OCI-LY7 (cell line): ENCODE measurements around the gene ZNF547. TPM values are rescaled to one million over a fixed set of nuclear protein-coding genes. Genes with fewer than 3 reads are reported as not detected.

Experiments
- BruUV-seq: library from RNA; stranded (reverse); fragments of 400-500 nt; replicated peaks from 2 replicates; lab custom pipeline; 2021; lab: Mats Ljungman, UMichigan
- CTCF ChIA-PET: fragments of 300-600 bp; sonication (Branson Sonifier 250); formaldehyde crosslinking; loops from one replicate; lab custom pipeline; 2022; ENCODE audit warnings: antibody characterized with exemption; ENCODE audit not compliant: unreplicated experiment; lab: Charles Lee
- POLR2A ChIA-PET: fragments of 300-600 bp; sonication (Branson Sonifier 250); formaldehyde crosslinking; loops from one replicate; lab custom pipeline; 2022; ENCODE audit warnings: antibody characterized with exemption; lab: Charles Lee
- DNase-seq: peaks from one replicate; pipeline ENCODE4 v3.0.0-alpha.2; 2015; ENCODE audit warnings: low spot score
- H2AFZ ChIP-seq: fragments of 200-600 bp; sonication (generic), shearing (Covaris generic); 2 replicates; pipeline ENCODE4 v1.6.1; 2014; ENCODE audit warnings: mild to moderate bottlenecking, antibody characterized with exemption, low read length, moderate library complexity
- H3K27ac ChIP-seq: fragments of 200-600 bp; sonication (generic); 2 replicates; pipeline ENCODE4 v1.5.1; 2014; ENCODE audit warnings: mixed run types, low read depth, mild to moderate bottlenecking, moderate library complexity, low read length, inconsistent platforms; ENCODE audit not compliant: poor library complexity, severe bottlenecking
- H3K36me3 ChIP-seq: fragments of 200-600 bp; sonication (generic); 2 replicates; pipeline ENCODE4 v1.6.1; 2014; ENCODE audit warnings: mild to moderate bottlenecking, antibody characterized with exemption, low read length, moderate library complexity, mixed read lengths; ENCODE audit not compliant: insufficient read depth
- H3K4me1 ChIP-seq: fragments of 200-600 bp; sonication (generic); 2 replicates; pipeline ENCODE4 v1.5.1; 2014; ENCODE audit warnings: mild to moderate bottlenecking, low read length; ENCODE audit not compliant: insufficient read depth, poor library complexity, severe bottlenecking
- H3K4me2 ChIP-seq: fragments of 200-600 bp; sonication (generic); 2 replicates; pipeline ENCODE4 v1.6.1; 2014; ENCODE audit warnings: mild to moderate bottlenecking, low read length
- H3K4me3 ChIP-seq: fragments of 200-600 bp; sonication (generic); 2 replicates; pipeline ENCODE4 v1.5.1; 2014; ENCODE audit warnings: mild to moderate bottlenecking, low read depth, low read length; ENCODE audit not compliant: poor library complexity, severe bottlenecking
- H3K79me2 ChIP-seq: fragments of 200-600 bp; sonication (generic); 2 replicates; pipeline ENCODE4 v1.6.1; 2016; ENCODE audit warnings: low read depth, mild to moderate bottlenecking, low read length, moderate library complexity, mixed read lengths; ENCODE audit not compliant: insufficient read depth
- H3K9me2 ChIP-seq: fragments of 200-600 bp; sonication (generic); 2 replicates; pipeline ENCODE4 v1.6.1; 2016; ENCODE audit warnings: mild to moderate bottlenecking, low read length, mixed read lengths; ENCODE audit not compliant: insufficient read depth
- H3K9me3 ChIP-seq: fragments of 200-600 bp; sonication (generic); 2 replicates; pipeline ENCODE4 v1.6.1; 2014; ENCODE audit warnings: mild to moderate bottlenecking, mixed run types, low read length, mixed read lengths
- H4K20me1 ChIP-seq: fragments of 200-600 bp; sonication (generic); 2 replicates; pipeline ENCODE4 v1.6.1; 2014; ENCODE audit warnings: mild to moderate bottlenecking, antibody characterized with exemption, low read length, moderate library complexity, mixed read lengths; ENCODE audit not compliant: insufficient read depth
- CTCF ChIP-seq: fragments of 200-600 bp; sonication (generic); conservative IDR thresholded peaks from 2 replicates; pipeline ENCODE4 v1.5.1; 2014; ENCODE audit warnings: mild to moderate bottlenecking, antibody characterized with exemption, low read length, moderate library complexity, mixed read lengths
- EZH2phosphoT487 ChIP-seq: fragments of 200-600 bp; sonication (generic); IDR thresholded peaks from 2 replicates; pipeline ENCODE4 v1.6.1; 2018; ENCODE audit warnings: low read depth, borderline replicate concordance, mild to moderate bottlenecking, mixed run types, antibody characterized with exemption, low read length, moderate library complexity, mixed read lengths
- intact Hi-C: fragments of 100-400 bp; cut with micrococcal nuclease; formaldehyde crosslinking; loops from one replicate; pipeline ENCODE4 v1.10.0; 2022; ENCODE audit not compliant: unreplicated experiment
- total RNA-seq, 2 experiments: library from RNA; depleted of rRNA in 1 of 2; stranded (reverse); fragments of >200 nt in 1 of 2; shearing (Covaris generic) in 1 of 2; gene quantifications; 2 replicates each; pipeline ENCODE4 v1.2.3, GENCODE V29; 2014 to 2022

The ZNF547 gene
- total RNA-seq, 2 experiments from 2014 or later, result 3.9 to 4.5 TPM

DNA sequence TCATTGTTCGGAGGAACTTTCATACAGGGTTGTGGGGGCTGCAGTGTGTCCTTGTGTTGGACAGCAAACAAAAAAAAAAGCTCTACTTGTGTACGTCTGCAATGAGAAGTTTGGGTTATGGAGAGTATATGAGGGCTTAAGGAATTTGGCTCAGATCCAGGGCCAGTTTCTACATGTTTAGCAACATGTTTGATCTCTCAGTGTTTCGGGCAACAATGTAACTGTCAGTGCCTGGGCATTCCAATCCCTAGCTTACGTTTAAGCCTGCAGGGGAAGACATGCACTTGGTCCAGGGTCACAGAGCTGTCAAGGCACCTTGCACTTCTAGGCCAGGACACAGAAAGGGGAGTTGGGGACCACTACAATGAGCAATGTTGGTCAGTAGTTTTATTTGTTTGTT lies 29.2 kb upstream of the ZNF547 start:
- no TSS peak for BruUV-seq

DNA sequence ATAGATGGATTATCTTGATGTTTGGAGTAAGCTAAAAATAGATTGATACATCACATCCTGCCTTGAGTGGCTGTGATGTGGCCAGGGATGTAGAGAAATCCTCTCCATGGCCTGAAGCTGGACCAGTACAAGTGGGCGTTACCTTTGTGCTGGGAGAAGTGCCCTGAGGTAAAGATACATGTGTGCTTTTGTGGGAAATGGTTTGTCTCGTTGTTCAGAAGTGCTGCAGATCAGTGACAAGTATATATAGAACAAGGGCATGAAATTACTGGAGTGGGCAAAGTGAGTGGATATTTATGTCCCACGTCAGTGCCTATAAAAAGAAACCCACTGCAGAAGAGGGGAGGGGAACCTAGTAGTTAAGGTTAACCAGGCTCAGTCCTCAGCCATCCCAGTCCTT lies 24.5 kb upstream of the ZNF547 start:
- POLR2A ChIA-PET, result no interaction called here
- no peak overlapping the region for H2AFZ ChIP-seq
- intact Hi-C loops, result no loop called here
- no peaks in the 10 kb centered on the region for H3K4me1 ChIP-seq
- BruUV-seq, result no TSS peak
- no peaks in the 10 kb centered on the region for H3K9me2 ChIP-seq
- H3K4me3 ChIP-seq, result no peak overlapping the region
- no peak for TF ChIP-seq EZH2phosphoT487
- no peak for TF ChIP-seq CTCF
- no peak overlapping the region for H3K4me2 ChIP-seq
- H3K36me3 ChIP-seq, result peaks cover 8% of the 10 kb centered on the region; the same call in 1 of the 2 replicates
- H3K27ac ChIP-seq, result no peak overlapping the region
- no peak for DNase-seq
- no peaks in the 10 kb centered on the region for H4K20me1 ChIP-seq
- H3K79me2 ChIP-seq, result no peaks in the 10 kb centered on the region
- no peaks in the 10 kb centered on the region for H3K9me3 ChIP-seq
- CTCF ChIA-PET, result no interaction called here

More for the DNA sequence above, 29.2 kb upstream of the ZNF547 start:
- Histone ChIP-seq H3K4me2 (no peak overlapping the region), H3K4me1 (no peaks in the 10 kb centered on the region), H3K36me3 (peaks cover 45% of the 10 kb centered on the region), H4K20me1 (no peaks in the 10 kb centered on the region), H3K27ac (no peak overlapping the region), H3K9me2 (no peaks in the 10 kb centered on the region), H2AFZ (no peak overlapping the region), H3K79me2 (no peaks in the 10 kb centered on the region; the same call in 1 of the 2 replicates), H3K9me3 (no peaks in the 10 kb centered on the region), H3K4me3 (no peak overlapping the region)
- CTCF ChIA-PET, result no interaction called here
- no peak for TF ChIP-seq EZH2phosphoT487
- TF ChIP-seq CTCF, result no peak
- DNase-seq, result no peak
- POLR2A ChIA-PET, result interaction anchor here (0.6 kb wide), 1 partner anchor 13 kb away, joined by 3 read pairs; no protein-coding TSS in a partner anchor
- intact Hi-C loops, result no loop called here

GRCh38 chr19:57342582-57342981 lies 20.8 kb upstream of the ZNF547 start:
- BruUV-seq, result no TSS peak
- Histone ChIP-seq H3K9me3 (no peaks in the 10 kb centered on the region), H2AFZ (no peak overlapping the region), H3K4me2 (no peak overlapping the region), H3K4me1 (no peaks in the 10 kb centered on the region), H3K36me3 (no peaks in the 10 kb centered on the region), H3K9me2 (no peaks in the 10 kb centered on the region), H3K4me3 (no peak overlapping the region), H3K27ac (no peak overlapping the region), H4K20me1 (no peaks in the 10 kb centered on the region), H3K79me2 (no peaks in the 10 kb centered on the region)
- ChIA-PET POLR2A (no interaction called here), CTCF (no interaction called here)
- no peak for DNase-seq
- intact Hi-C loops, result no loop called here
- TF ChIP-seq EZH2phosphoT487, result no peak
- TF ChIP-seq CTCF, result no peak
